Chondrocyte (in vitro differentiated cells): ENCODE data around the gene GCLM. TPM values are rescaled to one million over a fixed set of nuclear protein-coding genes. Genes with fewer than 3 reads are reported as not detected.
"Not testable (repeated sequence)": the region's sequence is repeated elsewhere in the genome, so short reads cannot be mapped to it uniquely, and the experiment has no call there.

Experiments
- DNase-seq: peaks from one replicate; pipeline ENCODE4 v3.0.0; 2021; ENCODE audit warnings: mixed read lengths, low spot score
- H3K27ac Mint-ChIP-seq: one replicate; pipeline ENCODE4 v1.8.0; 2021; ENCODE audit warnings: mild to moderate bottlenecking, moderate library complexity, mixed read lengths; ENCODE audit not compliant: unreplicated experiment
- H3K27me3 Mint-ChIP-seq: 2 replicates; pipeline ENCODE4 v1.8.0; 2021; ENCODE audit warnings: low read depth, mixed read lengths
- H3K36me3 Mint-ChIP-seq: 2 replicates; pipeline ENCODE4 v1.8.0; 2021; ENCODE audit warnings: low read depth, mixed read lengths
- H3K4me1 Mint-ChIP-seq: 2 replicates; pipeline ENCODE4 v1.8.0; 2021; ENCODE audit warnings: low read depth, mild to moderate bottlenecking, mixed read lengths
- H3K4me3 Mint-ChIP-seq: one replicate; pipeline ENCODE4 v1.8.0; 2021; ENCODE audit warnings: mild to moderate bottlenecking, moderate library complexity, mixed read lengths; ENCODE audit not compliant: unreplicated experiment
- H3K9me3 Mint-ChIP-seq: 2 replicates; pipeline ENCODE4 v1.8.0; 2021; ENCODE audit warnings: low read depth, mixed read lengths
- total RNA-seq: library from RNA; stranded (reverse); gene quantifications from 3 replicates; pipeline ENCODE4 v1.2.1, GENCODE V29; 2021
- TF ChIP-seq, protein P1 (sequence below): fragments of 200-600 bp; sonication (generic); IDR thresholded peaks from 2 replicates; pipeline ENCODE4 v1.5.0; 2021; ENCODE audit warnings: antibody characterized with exemption, mild to moderate bottlenecking, moderate library complexity

Gene GCLM
- total RNA-seq, 1 donor from 2014 or later: 13.6 TPM

DNA sequence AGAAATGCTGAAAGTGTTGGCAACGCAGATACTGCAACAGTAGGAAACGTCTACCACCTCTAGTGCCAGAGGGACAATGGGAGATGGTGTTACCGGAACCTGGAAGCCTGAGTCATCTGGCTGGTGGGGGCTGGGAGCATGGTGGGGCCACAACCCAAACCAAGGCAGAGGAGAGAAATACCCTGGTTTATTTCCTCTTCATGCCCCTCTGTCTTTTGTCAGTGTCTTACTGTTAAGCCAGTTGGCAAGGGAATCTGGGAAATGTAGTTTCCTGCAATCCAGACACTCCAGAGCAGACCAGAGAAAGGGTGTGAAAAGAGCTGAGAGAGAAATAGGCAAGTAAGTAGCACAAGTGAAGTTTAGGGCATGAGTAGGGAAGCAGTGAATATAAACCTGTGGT lies 45.1 kb downstream of the GCLM start:
- H3K4me3 Mint-ChIP-seq: no peak overlapping the region
- DNase-seq: no peak
- H3K27ac Mint-ChIP-seq: no peak overlapping the region
- TF ChIP-seq, protein P1, sequence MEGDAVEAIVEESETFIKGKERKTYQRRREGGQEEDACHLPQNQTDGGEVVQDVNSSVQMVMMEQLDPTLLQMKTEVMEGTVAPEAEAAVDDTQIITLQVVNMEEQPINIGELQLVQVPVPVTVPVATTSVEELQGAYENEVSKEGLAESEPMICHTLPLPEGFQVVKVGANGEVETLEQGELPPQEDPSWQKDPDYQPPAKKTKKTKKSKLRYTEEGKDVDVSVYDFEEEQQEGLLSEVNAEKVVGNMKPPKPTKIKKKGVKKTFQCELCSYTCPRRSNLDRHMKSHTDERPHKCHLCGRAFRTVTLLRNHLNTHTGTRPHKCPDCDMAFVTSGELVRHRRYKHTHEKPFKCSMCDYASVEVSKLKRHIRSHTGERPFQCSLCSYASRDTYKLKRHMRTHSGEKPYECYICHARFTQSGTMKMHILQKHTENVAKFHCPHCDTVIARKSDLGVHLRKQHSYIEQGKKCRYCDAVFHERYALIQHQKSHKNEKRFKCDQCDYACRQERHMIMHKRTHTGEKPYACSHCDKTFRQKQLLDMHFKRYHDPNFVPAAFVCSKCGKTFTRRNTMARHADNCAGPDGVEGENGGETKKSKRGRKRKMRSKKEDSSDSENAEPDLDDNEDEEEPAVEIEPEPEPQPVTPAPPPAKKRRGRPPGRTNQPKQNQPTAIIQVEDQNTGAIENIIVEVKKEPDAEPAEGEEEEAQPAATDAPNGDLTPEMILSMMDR: no peak
- no peaks in the 10 kb centered on the region for H3K4me1 Mint-ChIP-seq
- H3K27me3 Mint-ChIP-seq: no peaks in the 10 kb centered on the region
- peaks cover 15% of the 10 kb centered on the region for H3K36me3 Mint-ChIP-seq
- peaks cover 8% of the 10 kb centered on the region for H3K9me3 Mint-ChIP-seq

DNA sequence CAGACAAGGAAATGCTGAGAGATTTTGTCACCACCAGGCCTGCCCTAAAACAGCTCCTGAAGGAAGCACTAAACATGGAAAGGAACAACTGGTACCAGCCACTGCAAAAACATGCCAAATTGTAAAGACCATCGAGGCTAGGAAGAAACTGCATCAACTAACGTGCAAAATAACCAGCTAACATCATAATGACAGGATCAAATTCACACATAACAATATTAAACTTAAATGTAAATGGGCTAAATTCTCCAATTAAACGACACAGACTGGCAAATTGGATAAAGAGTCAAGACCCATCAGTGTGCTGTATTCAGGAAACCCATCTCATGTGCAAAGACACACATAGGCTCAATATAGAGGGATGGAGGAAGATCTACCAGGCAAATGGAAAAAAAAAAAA lies 51.6 kb downstream of the GCLM start:
- H3K36me3 Mint-ChIP-seq, DNase-seq, H3K27ac Mint-ChIP-seq, H3K4me1 Mint-ChIP-seq, H3K27me3 Mint-ChIP-seq, H3K4me3 Mint-ChIP-seq: not testable (repeated sequence)
- H3K9me3 Mint-ChIP-seq: peaks cover 26% of the 10 kb centered on the region

DNA sequence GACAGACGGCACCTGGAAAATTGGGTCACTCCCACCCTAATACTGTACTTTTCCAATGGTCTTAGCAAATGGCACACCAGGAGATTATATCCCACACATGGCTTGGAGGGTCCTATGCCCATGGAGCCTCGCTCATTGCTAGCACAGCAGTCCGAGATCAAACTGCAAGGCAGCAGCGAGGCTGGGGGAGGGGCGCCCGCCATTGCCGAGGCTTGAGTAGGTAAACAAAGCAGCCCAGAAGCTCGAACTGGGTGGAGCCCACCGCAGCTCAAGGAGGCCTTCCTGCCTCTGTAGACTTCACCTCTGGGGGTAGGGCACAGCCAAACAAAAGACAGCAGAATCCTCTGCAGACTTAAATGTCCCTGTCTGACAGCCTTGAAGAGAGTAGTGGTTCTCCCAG lies 53.2 kb downstream of the GCLM start:
- H3K27me3 Mint-ChIP-seq, H3K27ac Mint-ChIP-seq, H3K4me3 Mint-ChIP-seq, DNase-seq, H3K4me1 Mint-ChIP-seq, H3K36me3 Mint-ChIP-seq: not testable (repeated sequence)
- H3K9me3 Mint-ChIP-seq: peaks cover 26% of the 10 kb centered on the region

DNA sequence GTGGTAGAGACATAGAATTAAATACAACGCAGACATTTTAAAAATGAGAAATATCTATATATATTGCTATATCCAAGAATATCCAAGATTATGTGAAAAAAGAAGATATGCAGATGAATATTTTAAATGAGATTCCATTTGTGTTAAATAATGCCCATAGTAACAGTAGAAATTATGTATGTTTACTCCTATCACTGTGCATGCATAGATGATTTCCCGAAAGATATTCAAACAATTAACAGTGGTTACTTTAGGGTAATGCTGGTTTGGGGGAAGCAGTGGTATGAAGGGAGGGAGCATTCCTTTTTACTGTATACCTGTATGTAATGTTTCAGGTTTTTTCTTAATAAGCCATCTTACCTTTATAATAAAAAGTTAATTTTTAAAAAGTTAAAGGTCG lies 55.3 kb downstream of the GCLM start:
- H3K4me1 Mint-ChIP-seq: no peaks in the 10 kb centered on the region
- H3K27me3 Mint-ChIP-seq: no peaks in the 10 kb centered on the region
- no peak overlapping the region for H3K4me3 Mint-ChIP-seq
- peaks cover 5% of the 10 kb centered on the region for H3K36me3 Mint-ChIP-seq
- H3K27ac Mint-ChIP-seq: no peak overlapping the region
- no peak for DNase-seq
- TF ChIP-seq, protein P1: no peak
- peaks cover 22% of the 10 kb centered on the region for H3K9me3 Mint-ChIP-seq

DNA sequence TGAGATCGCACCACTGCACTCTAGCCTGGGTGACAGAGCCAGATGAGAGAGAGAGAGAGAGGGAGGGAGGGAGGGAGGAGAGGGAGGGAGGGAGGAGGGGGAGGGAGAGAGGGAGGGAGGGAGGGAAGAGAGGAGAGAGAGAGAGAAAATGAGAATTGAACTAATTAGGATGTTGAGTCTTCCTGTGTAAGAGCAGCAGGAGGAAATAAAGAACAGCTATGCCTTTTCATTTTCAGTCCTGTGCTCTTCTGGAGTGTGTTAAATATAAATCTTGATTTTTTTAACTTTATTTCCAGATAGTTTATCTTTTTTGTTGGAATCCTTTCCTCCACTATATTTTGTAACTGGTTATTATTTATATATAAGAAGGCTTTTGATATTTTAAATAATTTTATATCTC lies 57.4 kb downstream of the GCLM start:
- H3K36me3 Mint-ChIP-seq: peaks cover 3% of the 10 kb centered on the region
- H3K4me1 Mint-ChIP-seq: peaks cover 9% of the 10 kb centered on the region
- DNase-seq: no peak
- no peaks in the 10 kb centered on the region for H3K27me3 Mint-ChIP-seq
- peaks cover 14% of the 10 kb centered on the region for H3K9me3 Mint-ChIP-seq
- no peak overlapping the region for H3K4me3 Mint-ChIP-seq
- TF ChIP-seq, protein P1: no peak
- no peak overlapping the region for H3K27ac Mint-ChIP-seq

DNA sequence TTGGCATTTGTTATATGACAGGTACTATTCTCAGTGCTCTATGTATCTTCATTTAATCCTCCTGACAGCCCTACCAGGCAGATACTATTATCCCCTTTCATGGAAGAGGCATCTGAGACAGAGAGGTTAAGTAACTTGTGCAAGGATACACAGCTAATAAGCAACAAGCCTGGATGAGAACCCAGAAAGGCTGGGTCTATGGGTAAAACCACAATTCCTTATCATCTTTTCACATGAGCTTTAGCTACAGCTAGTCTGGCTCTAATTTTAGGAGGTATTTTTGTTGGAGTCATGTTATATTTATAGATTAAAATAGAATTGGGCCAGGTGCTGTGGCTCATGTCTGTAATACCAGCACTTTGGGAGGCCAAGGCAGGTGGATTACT lies 57.9 kb downstream of the GCLM start:
- H3K36me3 Mint-ChIP-seq: peaks cover 3% of the 10 kb centered on the region
- peaks cover 9% of the 10 kb centered on the region for H3K4me1 Mint-ChIP-seq
- DNase-seq: no peak
- H3K9me3 Mint-ChIP-seq: peaks cover 14% of the 10 kb centered on the region
- H3K27me3 Mint-ChIP-seq: no peaks in the 10 kb centered on the region
- TF ChIP-seq, protein P1: no peak
- no peak overlapping the region for H3K27ac Mint-ChIP-seq
- H3K4me3 Mint-ChIP-seq: no peak overlapping the region
